ENCODE data around the gene MTUS2. TPM values are rescaled to one million over a fixed set of nuclear protein-coding genes. Genes with fewer than 3 reads are reported as not detected.

The MTUS2 gene
- total RNA-seq, 1 donor from 2014 or later: 6.8 TPM

DNA sequence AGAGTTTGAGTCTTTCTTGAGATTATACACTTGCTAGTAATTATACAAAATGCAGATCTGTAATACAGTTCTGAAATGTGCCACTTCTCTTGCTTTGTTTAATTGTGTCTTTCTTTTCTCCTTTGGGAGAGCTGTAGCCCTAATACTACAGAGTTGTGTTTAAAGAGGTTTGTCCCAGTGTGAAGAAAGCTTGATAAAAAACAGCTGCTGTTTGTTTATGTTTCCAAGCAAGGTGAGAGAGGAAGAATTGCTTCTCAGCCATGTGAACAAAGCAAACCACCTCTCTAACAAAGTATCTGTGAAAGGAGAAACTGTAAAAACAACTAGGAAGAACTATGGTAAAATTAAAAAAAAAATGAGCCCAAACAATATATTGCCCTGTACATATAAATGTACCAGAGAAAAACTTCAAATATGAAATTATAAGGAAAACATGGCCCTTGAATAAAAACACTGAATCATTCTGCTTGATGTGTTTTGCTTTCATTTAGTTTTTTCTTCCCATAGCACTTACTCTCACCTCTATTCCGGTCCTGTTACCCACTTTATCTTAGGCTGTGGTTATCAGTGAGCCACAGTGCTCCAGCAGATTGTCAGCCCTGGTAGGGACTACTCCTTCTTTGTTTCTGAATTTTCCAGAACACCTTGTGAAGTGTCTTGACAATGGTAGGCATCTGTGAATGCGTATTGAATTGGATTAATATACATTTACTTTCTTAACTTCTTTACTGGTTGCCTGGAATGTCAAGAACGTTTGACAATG is 257.1 kb downstream of the MTUS2 start:
- DNase-seq: no peak
- Mint-ChIP-seq H3K27me3 (ENCODE audit: unreplicated experiment) (peaks cover 1% of the 10 kb centered on the region), H3K4me3 (ENCODE audit: unreplicated experiment) (no peak overlapping the region), H3K4me1 (ENCODE audit: low read depth, unreplicated experiment) (no peaks in the 10 kb centered on the region), H3K9me3 (ENCODE audit: unreplicated experiment) (no peaks in the 10 kb centered on the region), H3K27ac (ENCODE audit: unreplicated experiment) (no peak overlapping the region), H3K36me3 (ENCODE audit: unreplicated experiment) (peaks cover 5% of the 10 kb centered on the region)
- TF ChIP-seq, protein P1, sequence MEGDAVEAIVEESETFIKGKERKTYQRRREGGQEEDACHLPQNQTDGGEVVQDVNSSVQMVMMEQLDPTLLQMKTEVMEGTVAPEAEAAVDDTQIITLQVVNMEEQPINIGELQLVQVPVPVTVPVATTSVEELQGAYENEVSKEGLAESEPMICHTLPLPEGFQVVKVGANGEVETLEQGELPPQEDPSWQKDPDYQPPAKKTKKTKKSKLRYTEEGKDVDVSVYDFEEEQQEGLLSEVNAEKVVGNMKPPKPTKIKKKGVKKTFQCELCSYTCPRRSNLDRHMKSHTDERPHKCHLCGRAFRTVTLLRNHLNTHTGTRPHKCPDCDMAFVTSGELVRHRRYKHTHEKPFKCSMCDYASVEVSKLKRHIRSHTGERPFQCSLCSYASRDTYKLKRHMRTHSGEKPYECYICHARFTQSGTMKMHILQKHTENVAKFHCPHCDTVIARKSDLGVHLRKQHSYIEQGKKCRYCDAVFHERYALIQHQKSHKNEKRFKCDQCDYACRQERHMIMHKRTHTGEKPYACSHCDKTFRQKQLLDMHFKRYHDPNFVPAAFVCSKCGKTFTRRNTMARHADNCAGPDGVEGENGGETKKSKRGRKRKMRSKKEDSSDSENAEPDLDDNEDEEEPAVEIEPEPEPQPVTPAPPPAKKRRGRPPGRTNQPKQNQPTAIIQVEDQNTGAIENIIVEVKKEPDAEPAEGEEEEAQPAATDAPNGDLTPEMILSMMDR (IDR thresholded peaks at IDR 0.05; ENCODE audit: partially characterized antibody, unreplicated experiment): no peak

DNA sequence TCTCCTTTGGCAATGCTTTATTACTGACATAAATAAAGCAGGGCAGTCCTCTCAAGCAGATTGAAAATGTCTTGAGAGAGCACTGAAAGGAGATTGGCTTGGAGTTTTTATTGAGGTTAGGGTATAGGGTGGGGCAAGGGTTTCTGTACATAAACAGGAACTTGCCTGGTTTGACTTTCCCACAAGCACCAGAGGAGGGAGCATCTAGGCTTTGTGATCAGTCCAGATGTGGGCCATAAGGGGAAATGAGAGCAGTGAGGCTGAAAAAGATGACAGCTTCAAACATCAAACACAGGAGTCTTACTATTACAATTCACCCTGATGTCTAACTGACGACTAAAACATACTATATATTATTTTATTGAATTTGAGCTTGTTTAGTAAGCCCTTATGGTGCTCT is 260.9 kb downstream of the MTUS2 start:
- TF ChIP-seq, protein P1 (IDR thresholded peaks at IDR 0.05; ENCODE audit: partially characterized antibody, unreplicated experiment): no peak
- no peaks in the 10 kb centered on the region for H3K9me3 Mint-ChIP-seq (ENCODE audit: unreplicated experiment)
- no peak overlapping the region for H3K27ac Mint-ChIP-seq (ENCODE audit: unreplicated experiment)
- H3K27me3 Mint-ChIP-seq (ENCODE audit: unreplicated experiment): no peaks in the 10 kb centered on the region
- no peaks in the 10 kb centered on the region for H3K4me1 Mint-ChIP-seq (ENCODE audit: low read depth, unreplicated experiment)
- H3K4me3 Mint-ChIP-seq (ENCODE audit: unreplicated experiment): no peak overlapping the region
- no peak for DNase-seq
- peaks cover 5% of the 10 kb centered on the region for H3K36me3 Mint-ChIP-seq (ENCODE audit: unreplicated experiment)

DNA sequence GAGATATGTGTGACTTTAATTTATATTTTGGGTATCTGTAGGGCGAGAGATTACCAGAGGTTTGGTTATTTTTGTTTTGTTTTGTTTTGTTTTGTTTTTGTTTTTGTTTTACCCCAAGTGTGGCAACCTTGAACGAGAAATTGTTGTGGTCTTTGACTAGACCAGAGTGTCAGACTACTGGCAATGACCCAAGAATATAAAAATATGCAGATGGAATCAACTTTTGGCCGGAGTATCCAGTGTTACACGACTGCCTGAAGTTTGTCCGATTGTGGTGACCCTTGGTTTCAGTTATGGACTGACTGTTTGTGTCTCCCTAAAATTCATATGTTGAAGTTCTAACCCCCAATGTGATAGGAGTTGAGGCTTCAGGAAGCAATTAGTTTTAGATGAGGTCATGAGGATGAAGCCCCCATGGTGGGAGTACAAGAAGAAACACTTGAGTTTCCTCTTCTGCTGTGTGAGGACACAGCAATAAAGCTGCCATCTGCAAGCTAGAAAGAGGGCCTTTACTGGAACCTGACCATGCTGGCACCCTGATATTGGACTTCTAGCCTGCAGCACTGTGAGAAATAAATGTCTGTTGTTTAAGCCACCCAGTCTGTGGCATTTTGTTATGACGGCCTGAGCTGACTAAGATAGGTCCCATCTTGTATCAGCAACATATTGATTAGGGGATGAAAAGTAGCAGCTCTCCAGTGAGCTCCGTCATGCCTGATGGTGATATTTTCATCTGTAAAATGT is 261.7 kb downstream of the MTUS2 start:
- H3K4me1 Mint-ChIP-seq (ENCODE audit: low read depth, unreplicated experiment): no peaks in the 10 kb centered on the region
- H3K27me3 Mint-ChIP-seq (ENCODE audit: unreplicated experiment): no peaks in the 10 kb centered on the region
- no peak for DNase-seq
- no peak overlapping the region for H3K4me3 Mint-ChIP-seq (ENCODE audit: unreplicated experiment)
- H3K27ac Mint-ChIP-seq (ENCODE audit: unreplicated experiment): no peak overlapping the region
- no peaks in the 10 kb centered on the region for H3K9me3 Mint-ChIP-seq (ENCODE audit: unreplicated experiment)
- H3K36me3 Mint-ChIP-seq (ENCODE audit: unreplicated experiment): peaks cover 5% of the 10 kb centered on the region
- TF ChIP-seq, protein P1 (IDR thresholded peaks at IDR 0.05; ENCODE audit: partially characterized antibody, unreplicated experiment): no peak

DNA sequence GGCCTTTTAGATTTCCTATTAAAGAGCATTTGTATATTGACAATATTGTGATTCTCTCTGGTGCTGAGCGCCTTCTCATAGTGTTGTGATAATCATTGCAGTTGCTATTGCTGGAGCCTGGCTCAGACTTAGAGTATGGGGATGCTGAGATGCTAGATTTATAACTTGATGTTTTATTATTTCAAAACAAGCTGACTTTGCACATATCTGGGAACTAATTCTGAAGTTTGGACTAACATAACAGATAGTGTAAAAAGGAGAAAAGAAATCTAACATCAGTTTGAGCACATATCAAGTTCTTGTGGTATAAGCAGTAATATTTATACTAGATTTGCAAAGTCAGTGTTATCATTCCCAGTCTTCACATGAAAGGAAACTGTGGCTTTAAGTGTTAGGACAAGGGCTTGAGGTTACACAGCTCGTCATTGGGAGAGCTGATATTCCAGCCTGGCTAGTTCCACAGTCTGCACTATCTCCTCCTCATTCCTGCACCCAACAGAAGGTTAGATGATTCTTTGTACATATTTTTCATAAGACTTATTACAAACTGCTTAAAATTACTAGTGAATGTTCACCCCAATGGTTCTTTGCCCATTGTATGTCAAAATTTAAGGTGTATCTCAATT is 279.8 kb downstream of the MTUS2 start:
- Mint-ChIP-seq H3K36me3 (ENCODE audit: unreplicated experiment) (no peaks in the 10 kb centered on the region), H3K4me1 (ENCODE audit: low read depth, unreplicated experiment) (peaks cover 2% of the 10 kb centered on the region), H3K27ac (ENCODE audit: unreplicated experiment) (no peak overlapping the region), H3K9me3 (ENCODE audit: unreplicated experiment) (no peaks in the 10 kb centered on the region), H3K4me3 (ENCODE audit: unreplicated experiment) (no peak overlapping the region), H3K27me3 (ENCODE audit: unreplicated experiment) (no peaks in the 10 kb centered on the region)
- no peak for DNase-seq
- TF ChIP-seq, protein P1 (IDR thresholded peaks at IDR 0.05; ENCODE audit: partially characterized antibody, unreplicated experiment): no peak

All from glutamatergic neuron (in vitro differentiated cells).